HEK293 (cell line): ENCODE results near the gene CSTF1.

Experiments used
- GLIS1 ChIP-seq: fragments of 450-650 bp; formaldehyde crosslinking; IDR thresholded peaks from 2 replicates; pipeline ENCODE4 v1.5.1; 2016; ENCODE audit warnings: missing biosample characterization, missing genetic modification characterization
- KLF1 ChIP-seq: fragments of 450-650 bp; formaldehyde crosslinking; IDR thresholded peaks from 2 replicates; pipeline ENCODE4 v1.5.1; 2016; ENCODE audit warnings: missing biosample characterization, missing genetic modification characterization
- SALL2 ChIP-seq: fragments of 450-650 bp; formaldehyde crosslinking; IDR thresholded peaks from 2 replicates; pipeline ENCODE4 v1.5.0; 2017; ENCODE audit warnings: missing biosample characterization, mild to moderate bottlenecking, missing genetic modification characterization, borderline replicate concordance
- SETDB1 ChIP-seq: IDR thresholded peaks from one replicate; pipeline ENCODE4 v1.6.1; 2017; ENCODE audit warnings: mild to moderate bottlenecking, low read length, moderate library complexity, mixed read lengths; ENCODE audit not compliant: insufficient read length
- ZBTB1 ChIP-seq: fragments of 450-650 bp; formaldehyde crosslinking; IDR thresholded peaks from 2 replicates; pipeline ENCODE4 v1.5.1; 2016; ENCODE audit warnings: missing biosample characterization, missing genetic modification characterization
- ZBTB21 ChIP-seq: fragments of 450-650 bp; formaldehyde crosslinking; IDR thresholded peaks from 2 replicates; pipeline ENCODE4 v1.5.1; 2017; ENCODE audit warnings: missing biosample characterization, missing genetic modification characterization
- ZBTB8A ChIP-seq: fragments of 450-650 bp; formaldehyde crosslinking; IDR thresholded peaks from 2 replicates; pipeline ENCODE4 v1.5.1; 2016; ENCODE audit warnings: missing biosample characterization, missing genetic modification characterization
- ZFHX2 ChIP-seq: fragments of 450-650 bp; formaldehyde crosslinking; conservative IDR thresholded peaks from 2 replicates; pipeline ENCODE4 v1.5.1; 2016; ENCODE audit warnings: missing biosample characterization, missing genetic modification characterization
- ZNF132 ChIP-seq: fragments of 450-650 bp; formaldehyde crosslinking; IDR thresholded peaks from 2 replicates; pipeline ENCODE4 v1.5.1; 2017; ENCODE audit warnings: missing biosample characterization, missing genetic modification characterization, borderline replicate concordance
- ZNF433 ChIP-seq: fragments of 450-650 bp; formaldehyde crosslinking; IDR thresholded peaks from 2 replicates; pipeline ENCODE4 v1.5.1; 2016; ENCODE audit warnings: missing biosample characterization, missing genetic modification characterization, low read depth
- ZNF501 ChIP-seq: fragments of 450-650 bp; formaldehyde crosslinking; IDR thresholded peaks from 2 replicates; pipeline ENCODE4 v1.5.1; 2016; ENCODE audit warnings: missing biosample characterization, missing genetic modification characterization
- ZNF549 ChIP-seq: fragments of 450-650 bp; IDR thresholded peaks from 2 replicates; pipeline ENCODE4 v1.5.1; 2018; ENCODE audit warnings: missing biosample characterization, missing genetic modification characterization, mild to moderate bottlenecking, inconsistent platforms, moderate library complexity
- ZNF785 ChIP-seq: fragments of 450-650 bp; formaldehyde crosslinking; IDR thresholded peaks from 2 replicates; pipeline ENCODE4 v1.5.1; 2016; ENCODE audit warnings: missing biosample characterization, missing genetic modification characterization
- ZNF792 ChIP-seq: fragments of 450-650 bp; formaldehyde crosslinking; IDR thresholded peaks from 2 replicates; pipeline ENCODE4 v1.5.1; 2016; ENCODE audit warnings: missing biosample characterization, missing genetic modification characterization
- TF ChIP-seq, protein P1 (sequence below): sonication (generic); formaldehyde crosslinking; IDR thresholded peaks from 2 replicates; pipeline ENCODE4 v1.8.1; 2022; ENCODE audit warnings: mild to moderate bottlenecking, moderate library complexity, missing genetic modification reagents
- TF ChIP-seq, protein P2 (sequence below): fragments of 450-650 bp; formaldehyde crosslinking; conservative IDR thresholded peaks from 2 replicates; pipeline ENCODE4 v1.5.1; 2016; ENCODE audit warnings: low read depth, missing biosample characterization, missing genetic modification characterization
- TF ChIP-seq, protein P3 (sequence below): fragments of 450-650 bp; formaldehyde crosslinking; IDR thresholded peaks from 2 replicates; pipeline ENCODE4 v1.5.1; 2016; ENCODE audit warnings: missing biosample characterization, missing genetic modification characterization
- TF ChIP-seq, protein P4 (sequence below): fragments of 450-650 bp; formaldehyde crosslinking; IDR thresholded peaks from 2 replicates; pipeline ENCODE4 v1.5.1; 2016; ENCODE audit warnings: missing biosample characterization, missing genetic modification characterization
- TF ChIP-seq, protein P5 (sequence below): fragments of 450-650 bp; formaldehyde crosslinking; IDR thresholded peaks from 2 replicates; pipeline ENCODE4 v1.5.1; 2016; ENCODE audit warnings: missing biosample characterization, missing genetic modification characterization
- TF ChIP-seq, protein P6 (sequence below): fragments of 450-650 bp; formaldehyde crosslinking; IDR thresholded peaks from 2 replicates; pipeline ENCODE4 v1.5.1; 2017; ENCODE audit warnings: missing biosample characterization, mild to moderate bottlenecking, missing genetic modification characterization, moderate library complexity
- TF ChIP-seq, protein P7 (sequence below): fragments of 450-650 bp; formaldehyde crosslinking; IDR thresholded peaks from 2 replicates; pipeline ENCODE4 v1.5.1; 2016; ENCODE audit warnings: missing biosample characterization, missing genetic modification characterization

The CSTF1 gene

DNA sequence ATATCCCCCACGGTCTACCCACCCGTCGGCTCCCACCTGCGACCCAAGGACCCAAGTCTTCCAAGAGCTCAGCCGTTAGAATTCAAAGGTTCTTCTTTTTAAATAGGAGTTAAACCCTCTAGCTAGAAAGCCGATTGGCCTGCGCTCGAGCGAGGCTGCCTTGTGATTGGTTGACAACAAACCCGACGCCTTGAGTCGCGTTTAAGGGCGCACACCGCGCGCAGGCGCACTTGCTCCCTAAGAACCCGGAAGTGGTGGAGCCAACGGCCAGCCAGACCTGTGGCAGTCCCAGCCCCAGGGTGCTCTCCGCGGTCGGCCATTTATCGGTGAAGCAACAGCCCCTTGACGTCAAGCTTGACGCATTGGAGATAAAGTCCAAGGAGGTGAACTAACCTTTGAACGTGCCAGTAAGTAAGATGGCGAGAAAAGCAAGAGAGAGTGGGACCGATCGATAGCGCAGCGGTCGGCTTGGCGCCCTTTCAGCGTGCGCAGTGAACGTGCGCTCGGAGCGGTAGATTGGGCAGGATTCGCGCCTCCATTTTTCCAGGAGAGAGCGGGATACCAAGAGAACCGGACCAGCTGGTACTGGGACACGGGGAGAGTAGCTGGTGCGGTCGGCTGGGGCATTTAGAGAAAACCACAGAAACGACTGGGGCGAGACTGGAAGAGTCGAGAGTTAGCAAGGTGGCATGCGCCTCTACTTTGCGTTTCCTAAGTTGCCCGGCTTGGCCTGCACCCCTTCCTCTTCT lies at the start of gene CSTF1, which contains the start of gene AURKA (continued):
- TF ChIP-seq ZBTB1: 0 out of 2 replicates have a peak, but pooled peaks have one; percentile 30
- no peak for TF ChIP-seq ZNF433 (tag by site-specific recombination)
- peak; percentile 89 for TF ChIP-seq ZBTB8A (tag by site-specific recombination)
- TF ChIP-seq KLF1 (tag by site-specific recombination): no peak
- TF ChIP-seq, protein P1, sequence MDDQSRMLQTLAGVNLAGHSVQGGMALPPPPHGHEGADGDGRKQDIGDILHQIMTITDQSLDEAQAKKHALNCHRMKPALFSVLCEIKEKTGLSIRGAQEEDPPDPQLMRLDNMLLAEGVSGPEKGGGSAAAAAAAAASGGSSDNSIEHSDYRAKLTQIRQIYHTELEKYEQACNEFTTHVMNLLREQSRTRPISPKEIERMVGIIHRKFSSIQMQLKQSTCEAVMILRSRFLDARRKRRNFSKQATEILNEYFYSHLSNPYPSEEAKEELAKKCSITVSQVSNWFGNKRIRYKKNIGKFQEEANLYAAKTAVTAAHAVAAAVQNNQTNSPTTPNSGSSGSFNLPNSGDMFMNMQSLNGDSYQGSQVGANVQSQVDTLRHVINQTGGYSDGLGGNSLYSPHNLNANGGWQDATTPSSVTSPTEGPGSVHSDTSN (CRISPR knock-in tag): peak; percentile 88; the same call in 1 of the 2 replicates
- TF ChIP-seq ZNF785 (tag by site-specific recombination): no peak; the same call in 1 of the 2 replicates
- no peak for TF ChIP-seq ZFHX2 (tag by site-specific recombination)
- TF ChIP-seq, protein P2, sequence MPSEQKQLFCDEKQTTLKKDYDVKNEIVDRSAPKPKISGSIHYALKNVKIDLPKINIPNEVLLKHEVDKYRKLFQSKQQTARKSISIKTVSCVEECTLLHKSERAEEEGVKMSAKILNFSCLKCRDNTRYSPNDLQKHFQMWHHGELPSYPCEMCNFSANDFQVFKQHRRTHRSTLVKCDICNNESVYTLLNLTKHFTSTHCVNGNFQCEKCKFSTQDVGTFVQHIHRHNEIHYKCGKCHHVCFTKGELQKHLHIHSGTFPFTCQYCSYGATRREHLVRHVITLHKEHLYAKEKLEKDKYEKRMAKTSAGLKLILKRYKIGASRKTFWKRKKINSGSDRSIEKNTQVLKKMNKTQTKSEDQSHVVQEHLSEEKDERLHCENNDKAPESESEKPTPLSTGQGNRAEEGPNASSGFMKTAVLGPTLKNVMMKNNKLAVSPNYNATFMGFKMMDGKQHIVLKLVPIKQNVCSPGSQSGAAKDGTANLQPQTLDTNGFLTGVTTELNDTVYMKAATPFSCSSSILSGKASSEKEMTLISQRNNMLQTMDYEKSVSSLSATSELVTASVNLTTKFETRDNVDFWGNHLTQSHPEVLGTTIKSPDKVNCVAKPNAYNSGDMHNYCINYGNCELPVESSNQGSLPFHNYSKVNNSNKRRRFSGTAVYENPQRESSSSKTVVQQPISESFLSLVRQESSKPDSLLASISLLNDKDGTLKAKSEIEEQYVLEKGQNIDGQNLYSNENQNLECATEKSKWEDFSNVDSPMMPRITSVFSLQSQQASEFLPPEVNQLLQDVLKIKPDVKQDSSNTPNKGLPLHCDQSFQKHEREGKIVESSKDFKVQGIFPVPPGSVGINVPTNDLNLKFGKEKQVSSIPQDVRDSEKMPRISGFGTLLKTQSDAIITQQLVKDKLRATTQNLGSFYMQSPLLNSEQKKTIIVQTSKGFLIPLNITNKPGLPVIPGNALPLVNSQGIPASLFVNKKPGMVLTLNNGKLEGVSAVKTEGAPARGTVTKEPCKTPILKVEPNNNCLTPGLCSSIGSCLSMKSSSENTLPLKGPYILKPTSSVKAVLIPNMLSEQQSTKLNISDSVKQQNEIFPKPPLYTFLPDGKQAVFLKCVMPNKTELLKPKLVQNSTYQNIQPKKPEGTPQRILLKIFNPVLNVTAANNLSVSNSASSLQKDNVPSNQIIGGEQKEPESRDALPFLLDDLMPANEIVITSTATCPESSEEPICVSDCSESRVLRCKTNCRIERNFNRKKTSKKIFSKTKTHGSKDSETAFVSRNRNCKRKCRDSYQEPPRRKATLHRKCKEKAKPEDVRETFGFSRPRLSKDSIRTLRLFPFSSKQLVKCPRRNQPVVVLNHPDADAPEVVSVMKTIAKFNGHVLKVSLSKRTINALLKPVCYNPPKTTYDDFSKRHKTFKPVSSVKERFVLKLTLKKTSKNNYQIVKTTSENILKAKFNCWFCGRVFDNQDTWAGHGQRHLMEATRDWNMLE: peak; percentile 80
- TF ChIP-seq, protein P3, sequence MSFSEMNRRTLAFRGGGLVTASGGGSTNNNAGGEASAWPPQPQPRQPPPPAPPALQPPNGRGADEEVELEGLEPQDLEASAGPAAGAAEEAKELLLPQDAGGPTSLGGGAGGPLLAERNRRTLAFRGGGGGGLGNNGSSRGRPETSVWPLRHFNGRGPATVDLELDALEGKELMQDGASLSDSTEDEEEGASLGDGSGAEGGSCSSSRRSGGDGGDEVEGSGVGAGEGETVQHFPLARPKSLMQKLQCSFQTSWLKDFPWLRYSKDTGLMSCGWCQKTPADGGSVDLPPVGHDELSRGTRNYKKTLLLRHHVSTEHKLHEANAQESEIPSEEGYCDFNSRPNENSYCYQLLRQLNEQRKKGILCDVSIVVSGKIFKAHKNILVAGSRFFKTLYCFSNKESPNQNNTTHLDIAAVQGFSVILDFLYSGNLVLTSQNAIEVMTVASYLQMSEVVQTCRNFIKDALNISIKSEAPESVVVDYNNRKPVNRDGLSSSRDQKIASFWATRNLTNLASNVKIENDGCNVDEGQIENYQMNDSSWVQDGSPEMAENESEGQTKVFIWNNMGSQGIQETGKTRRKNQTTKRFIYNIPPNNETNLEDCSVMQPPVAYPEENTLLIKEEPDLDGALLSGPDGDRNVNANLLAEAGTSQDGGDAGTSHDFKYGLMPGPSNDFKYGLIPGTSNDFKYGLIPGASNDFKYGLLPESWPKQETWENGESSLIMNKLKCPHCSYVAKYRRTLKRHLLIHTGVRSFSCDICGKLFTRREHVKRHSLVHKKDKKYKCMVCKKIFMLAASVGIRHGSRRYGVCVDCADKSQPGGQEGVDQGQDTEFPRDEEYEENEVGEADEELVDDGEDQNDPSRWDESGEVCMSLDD (tag by site-specific recombination): peak; percentile 69
- TF ChIP-seq, protein P4, sequence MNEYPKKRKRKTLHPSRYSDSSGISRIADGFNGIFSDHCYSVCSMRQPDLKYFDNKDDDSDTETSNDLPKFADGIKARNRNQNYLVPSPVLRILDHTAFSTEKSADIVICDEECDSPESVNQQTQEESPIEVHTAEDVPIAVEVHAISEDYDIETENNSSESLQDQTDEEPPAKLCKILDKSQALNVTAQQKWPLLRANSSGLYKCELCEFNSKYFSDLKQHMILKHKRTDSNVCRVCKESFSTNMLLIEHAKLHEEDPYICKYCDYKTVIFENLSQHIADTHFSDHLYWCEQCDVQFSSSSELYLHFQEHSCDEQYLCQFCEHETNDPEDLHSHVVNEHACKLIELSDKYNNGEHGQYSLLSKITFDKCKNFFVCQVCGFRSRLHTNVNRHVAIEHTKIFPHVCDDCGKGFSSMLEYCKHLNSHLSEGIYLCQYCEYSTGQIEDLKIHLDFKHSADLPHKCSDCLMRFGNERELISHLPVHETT (tag by site-specific recombination): peak; percentile 70; the same call in 1 of the 2 replicates
- TF ChIP-seq SALL2 (tag by site-specific recombination): no peak
- TF ChIP-seq, protein P5, sequence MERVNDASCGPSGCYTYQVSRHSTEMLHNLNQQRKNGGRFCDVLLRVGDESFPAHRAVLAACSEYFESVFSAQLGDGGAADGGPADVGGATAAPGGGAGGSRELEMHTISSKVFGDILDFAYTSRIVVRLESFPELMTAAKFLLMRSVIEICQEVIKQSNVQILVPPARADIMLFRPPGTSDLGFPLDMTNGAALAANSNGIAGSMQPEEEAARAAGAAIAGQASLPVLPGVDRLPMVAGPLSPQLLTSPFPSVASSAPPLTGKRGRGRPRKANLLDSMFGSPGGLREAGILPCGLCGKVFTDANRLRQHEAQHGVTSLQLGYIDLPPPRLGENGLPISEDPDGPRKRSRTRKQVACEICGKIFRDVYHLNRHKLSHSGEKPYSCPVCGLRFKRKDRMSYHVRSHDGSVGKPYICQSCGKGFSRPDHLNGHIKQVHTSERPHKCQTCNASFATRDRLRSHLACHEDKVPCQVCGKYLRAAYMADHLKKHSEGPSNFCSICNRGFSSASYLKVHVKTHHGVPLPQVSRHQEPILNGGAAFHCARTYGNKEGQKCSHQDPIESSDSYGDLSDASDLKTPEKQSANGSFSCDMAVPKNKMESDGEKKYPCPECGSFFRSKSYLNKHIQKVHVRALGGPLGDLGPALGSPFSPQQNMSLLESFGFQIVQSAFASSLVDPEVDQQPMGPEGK (tag by site-specific recombination): 0 out of 2 replicates have a peak, but pooled peaks have one; percentile 14
- TF ChIP-seq, protein P6, sequence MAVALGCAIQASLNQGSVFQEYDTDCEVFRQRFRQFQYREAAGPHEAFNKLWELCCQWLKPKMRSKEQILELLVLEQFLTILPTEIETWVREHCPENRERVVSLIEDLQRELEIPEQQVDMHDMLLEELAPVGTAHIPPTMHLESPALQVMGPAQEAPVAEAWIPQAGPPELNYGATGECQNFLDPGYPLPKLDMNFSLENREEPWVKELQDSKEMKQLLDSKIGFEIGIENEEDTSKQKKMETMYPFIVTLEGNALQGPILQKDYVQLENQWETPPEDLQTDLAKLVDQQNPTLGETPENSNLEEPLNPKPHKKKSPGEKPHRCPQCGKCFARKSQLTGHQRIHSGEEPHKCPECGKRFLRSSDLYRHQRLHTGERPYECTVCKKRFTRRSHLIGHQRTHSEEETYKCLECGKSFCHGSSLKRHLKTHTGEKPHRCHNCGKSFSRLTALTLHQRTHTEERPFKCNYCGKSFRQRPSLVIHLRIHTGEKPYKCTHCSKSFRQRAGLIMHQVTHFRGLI (tag by site-specific recombination): no peak; the same call in 1 of the 2 replicates
- TF ChIP-seq ZBTB21 (tag by site-specific recombination): peak; percentile 99
- no peak for TF ChIP-seq ZNF501
- no peak for TF ChIP-seq ZNF792 (tag by site-specific recombination)
- TF ChIP-seq ZNF132 (tag by site-specific recombination): no peak
- TF ChIP-seq SETDB1: peak; percentile 87
- TF ChIP-seq ZNF549 (tag by site-specific recombination): no peak
- TF ChIP-seq, protein P7, sequence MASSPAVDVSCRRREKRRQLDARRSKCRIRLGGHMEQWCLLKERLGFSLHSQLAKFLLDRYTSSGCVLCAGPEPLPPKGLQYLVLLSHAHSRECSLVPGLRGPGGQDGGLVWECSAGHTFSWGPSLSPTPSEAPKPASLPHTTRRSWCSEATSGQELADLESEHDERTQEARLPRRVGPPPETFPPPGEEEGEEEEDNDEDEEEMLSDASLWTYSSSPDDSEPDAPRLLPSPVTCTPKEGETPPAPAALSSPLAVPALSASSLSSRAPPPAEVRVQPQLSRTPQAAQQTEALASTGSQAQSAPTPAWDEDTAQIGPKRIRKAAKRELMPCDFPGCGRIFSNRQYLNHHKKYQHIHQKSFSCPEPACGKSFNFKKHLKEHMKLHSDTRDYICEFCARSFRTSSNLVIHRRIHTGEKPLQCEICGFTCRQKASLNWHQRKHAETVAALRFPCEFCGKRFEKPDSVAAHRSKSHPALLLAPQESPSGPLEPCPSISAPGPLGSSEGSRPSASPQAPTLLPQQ: peak; percentile 78
- no peak for TF ChIP-seq GLIS1 (tag by site-specific recombination)
